Duodenal mucosa (tissue), 2 donors: ENCODE data around the gene WNT8A.
"Not testable (repeated sequence)": the region's sequence is repeated elsewhere in the genome, so short reads cannot be mapped to it uniquely, and the experiment has no call there.

Experiments used
- H3K27ac ChIP-seq: one replicate; pipeline ENCODE4 v1.7.0; 2013; ENCODE audit warnings: low read depth, low read length
- H3K27me3 ChIP-seq, 2 donors: one replicate each; pipeline ENCODE4 v1.7.0; 2013; ENCODE audit warnings: low read length in 2 of 2, control low read depth in 1 of 2; ENCODE audit not compliant: insufficient read depth in 2 of 2, control insufficient read depth in 1 of 2
- H3K36me3 ChIP-seq, 2 donors: one replicate each; pipeline ENCODE4 v1.7.0; 2013; ENCODE audit warnings: low read length in 2 of 2, control low read depth in 1 of 2; ENCODE audit not compliant: insufficient read depth in 2 of 2, control insufficient read depth in 1 of 2
- H3K4me1 ChIP-seq, 2 donors: one replicate each; pipeline ENCODE4 v1.7.0; 2013; ENCODE audit warnings: low read length in 2 of 2, control low read depth in 1 of 2; ENCODE audit not compliant: insufficient read depth in 2 of 2, control insufficient read depth in 1 of 2
- H3K4me3 ChIP-seq, 2 donors: one replicate each; pipeline ENCODE4 v1.7.0; 2013; ENCODE audit warnings: low read length in 2 of 2, low read depth in 1 of 2
- H3K9ac ChIP-seq, 2 donors: one replicate each; pipeline ENCODE4 v1.7.0; 2013; ENCODE audit warnings: low read length in 2 of 2, low read depth in 1 of 2
- H3K9me3 ChIP-seq, 2 donors: one replicate each; pipeline ENCODE4 v1.7.0; 2013; ENCODE audit warnings: low read length in 2 of 2, control low read depth in 1 of 2; ENCODE audit not compliant: control insufficient read depth in 1 of 2

Gene WNT8A

GRCh38 chr5:138083702-138084101 lies at the start of gene WNT8A:
WNT8A (plus strand) TSS chr5:138084033; CDS start chr5:138084128, 95 bp downstream.
- no peak within 1 kb of the TSS for H3K9ac ChIP-seq
- H3K36me3 ChIP-seq = no peaks in the 10 kb centered on the region
- no peaks in the 10 kb centered on the region for H3K9me3 ChIP-seq
- no peak within 1 kb of the TSS for H3K27ac ChIP-seq
- H3K4me3 ChIP-seq = no peak within 1 kb of the TSS
- no peaks in the 10 kb centered on the region for H3K27me3 ChIP-seq
- H3K4me1 ChIP-seq = no peaks in the 10 kb centered on the region

- Histone ChIP-seq H3K27ac (no peak overlapping the region), H3K9ac (no peak overlapping the region), H3K4me1 (peaks cover 12 to 15% of the 10 kb centered on the region in 2 donors), H3K27me3 (no peaks in the 10 kb centered on the region), H3K9me3 (no peaks in the 10 kb centered on the region), H3K4me3 (no peak overlapping the region), H3K36me3 (no peaks in the 10 kb centered on the region)
Measured at GRCh38 chr5:138035605-138036537, 48.0 kb upstream of the WNT8A start.

GRCh38 chr5:138037271-138037670 lies 46.6 kb upstream of the WNT8A start:
- H3K27me3 ChIP-seq = no peaks in the 10 kb centered on the region
- no peak overlapping the region for H3K27ac ChIP-seq
- H3K9me3 ChIP-seq = no peaks in the 10 kb centered on the region
- H3K4me3 ChIP-seq = no peak overlapping the region
- H3K9ac ChIP-seq = no peak overlapping the region
- H3K4me1 ChIP-seq = peaks cover 0 to 6% of the 10 kb centered on the region in 2 donors
- no peaks in the 10 kb centered on the region for H3K36me3 ChIP-seq

- Histone ChIP-seq H3K4me3 (no peak overlapping the region), H3K9ac (no peak overlapping the region), H3K4me1 (peaks cover 0 to 6% of the 10 kb centered on the region in 2 donors), H3K27ac (no peak overlapping the region), H3K36me3 (no peaks in the 10 kb centered on the region), H3K27me3 (no peaks in the 10 kb centered on the region), H3K9me3 (no peaks in the 10 kb centered on the region)
Measured at GRCh38 chr5:138037907-138038633, 45.8 kb upstream of the WNT8A start.

- Histone ChIP-seq H3K4me3 (no peak overlapping the region), H3K4me1 (no peaks in the 10 kb centered on the region), H3K27me3 (no peaks in the 10 kb centered on the region), H3K9me3 (no peaks in the 10 kb centered on the region), H3K36me3 (no peaks in the 10 kb centered on the region), H3K9ac (no peak overlapping the region), H3K27ac (no peak overlapping the region)
Measured at GRCh38 chr5:138038826-138039225, 45.0 kb upstream of the WNT8A start.

- H3K9ac ChIP-seq, H3K36me3 ChIP-seq, H3K27me3 ChIP-seq, H3K27ac ChIP-seq, H3K9me3 ChIP-seq, H3K4me3 ChIP-seq, H3K4me1 ChIP-seq: not testable (repeated sequence)
Measured at GRCh38 chr5:138045283-138045682, 38.5 kb upstream of the WNT8A start.

GRCh38 chr5:138051441-138052296 lies 32.2 kb upstream of the WNT8A start:
- Histone ChIP-seq H3K36me3 (no peaks in the 10 kb centered on the region), H3K4me1 (peaks cover 14 to 17% of the 10 kb centered on the region in 2 donors), H3K9ac (no peak overlapping the region), H3K4me3 (no peak overlapping the region), H3K9me3 (no peaks in the 10 kb centered on the region), H3K27ac (no peak overlapping the region), H3K27me3 (no peaks in the 10 kb centered on the region)

GRCh38 chr5:138052718-138053117 lies 31.1 kb upstream of the WNT8A start:
- not testable (repeated sequence) for H3K9ac ChIP-seq, H3K27ac ChIP-seq, H3K4me3 ChIP-seq, H3K9me3 ChIP-seq, H3K27me3 ChIP-seq, H3K36me3 ChIP-seq
- H3K4me1 ChIP-seq = peaks cover 14 to 17% of the 10 kb centered on the region in 2 donors

GRCh38 chr5:138053554-138053953 lies 30.3 kb upstream of the WNT8A start:
- Histone ChIP-seq H3K4me1 (peaks cover 14 to 17% of the 10 kb centered on the region in 2 donors), H3K4me3 (no peak overlapping the region), H3K36me3 (no peaks in the 10 kb centered on the region), H3K27ac (no peak overlapping the region), H3K9me3 (no peaks in the 10 kb centered on the region), H3K9ac (no peak overlapping the region), H3K27me3 (no peaks in the 10 kb centered on the region)
